GM18909 (cell line): Measurements from ENCODE around the gene OSBPL1A.
"Not testable (repeated sequence)": the region's sequence is repeated elsewhere in the genome, so short reads cannot be mapped to it uniquely, and the experiment has no call there.

Source experiments
- ATAC-seq: cut with Tn5 transposase; IDR thresholded peaks from one replicate; pipeline ENCODE4 v1.9.1; 2021; ENCODE audit warnings: mild to moderate bottlenecking; ENCODE audit not compliant: unreplicated experiment, poor library complexity

The OSBPL1A gene

DNA sequence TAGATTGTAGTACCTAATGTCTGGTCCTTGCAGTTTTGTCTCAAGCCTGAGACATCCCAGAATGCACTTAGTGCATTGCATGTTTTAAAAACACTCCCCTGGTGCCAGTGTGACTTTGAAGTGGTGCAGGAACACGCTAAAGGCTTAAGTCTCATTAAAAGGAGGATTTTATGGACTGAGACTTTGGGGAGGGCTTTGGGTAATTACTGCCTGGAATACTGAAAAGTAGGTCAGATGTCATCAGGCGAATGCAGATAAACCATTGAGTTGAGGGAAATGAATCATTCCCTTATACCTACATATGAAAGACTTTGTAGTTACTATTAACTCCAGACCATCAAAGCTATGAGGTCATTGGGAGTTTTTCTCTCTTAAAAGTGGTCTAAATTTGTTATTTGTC lies 3.0 kb upstream of the OSBPL1A start:
- ATAC-seq = no peak

DNA sequence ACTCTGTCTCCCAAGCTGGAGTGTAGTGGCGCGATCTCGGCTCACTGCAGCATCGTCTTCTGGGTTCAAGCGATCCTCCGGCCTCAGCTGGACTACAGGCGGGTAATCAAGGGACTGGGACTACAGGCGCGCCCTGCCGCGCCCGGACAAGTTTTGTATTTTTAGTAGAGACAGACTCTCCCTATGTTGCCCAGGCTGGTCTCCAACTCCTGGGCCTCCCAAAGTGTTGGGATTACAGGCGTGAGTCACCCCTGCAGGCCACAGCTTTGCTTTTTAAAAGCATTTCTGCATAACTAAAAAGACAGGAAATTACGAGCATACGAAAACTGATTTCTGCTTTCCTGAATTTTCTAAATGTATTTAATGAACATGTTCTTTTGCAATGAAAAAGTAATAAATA lies 916 bp upstream of the OSBPL1A start:
- ATAC-seq = no peak

DNA sequence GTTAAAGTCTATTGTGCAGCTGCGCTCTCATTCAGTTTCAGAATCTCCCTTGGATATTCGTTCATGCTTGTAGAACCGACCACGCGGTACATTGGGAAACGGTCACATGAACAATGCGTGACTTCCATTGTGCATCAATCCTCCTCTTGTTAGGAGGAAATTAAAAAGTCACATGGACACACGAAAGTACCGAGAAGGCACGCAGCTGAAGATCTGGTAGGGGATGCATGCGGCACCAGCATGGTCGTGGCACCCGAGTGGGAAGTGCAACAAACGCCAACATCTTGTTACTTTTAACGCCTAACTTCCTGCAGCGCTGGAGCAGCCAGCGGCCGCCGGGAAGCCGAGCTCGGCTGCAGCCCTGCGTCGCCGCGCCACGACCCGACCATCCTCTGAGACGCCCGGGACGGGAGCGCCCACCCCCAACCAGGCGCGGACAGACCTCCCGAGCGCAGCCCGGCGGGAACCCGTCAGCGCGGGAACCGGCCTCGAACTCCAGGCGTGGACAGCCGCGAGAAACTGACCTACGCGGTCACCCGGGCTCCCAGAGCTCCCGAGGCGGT lies 412 bp downstream of the OSBPL1A start:
- peak; percentile 36 for ATAC-seq

DNA sequence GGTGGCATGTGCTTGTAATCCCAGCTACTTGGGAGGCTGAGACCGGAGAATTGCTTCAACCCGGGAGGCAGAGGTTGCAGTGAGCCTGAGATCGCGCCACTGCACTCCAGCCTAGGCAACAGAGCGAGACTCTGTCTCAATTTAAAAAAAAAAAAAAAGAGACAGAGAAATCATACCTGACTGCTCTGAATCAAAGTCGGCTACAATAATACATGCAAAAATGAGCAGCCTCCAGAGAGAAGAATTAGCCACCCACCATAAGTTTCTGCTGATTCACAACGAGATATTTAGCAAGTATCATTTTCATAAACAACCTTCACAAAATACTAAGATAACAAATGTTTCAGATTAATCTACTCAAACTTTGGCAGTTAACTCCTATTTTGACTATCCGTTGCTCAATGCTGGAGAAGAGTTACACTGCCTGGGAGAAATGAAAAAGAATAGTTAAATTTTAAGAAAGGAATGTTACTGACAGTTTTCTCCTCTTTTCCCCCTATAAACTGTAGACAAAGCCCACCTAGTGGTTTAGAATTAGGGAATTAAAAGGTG lies 1.5 kb downstream of the OSBPL1A start:
- no peak for ATAC-seq

DNA sequence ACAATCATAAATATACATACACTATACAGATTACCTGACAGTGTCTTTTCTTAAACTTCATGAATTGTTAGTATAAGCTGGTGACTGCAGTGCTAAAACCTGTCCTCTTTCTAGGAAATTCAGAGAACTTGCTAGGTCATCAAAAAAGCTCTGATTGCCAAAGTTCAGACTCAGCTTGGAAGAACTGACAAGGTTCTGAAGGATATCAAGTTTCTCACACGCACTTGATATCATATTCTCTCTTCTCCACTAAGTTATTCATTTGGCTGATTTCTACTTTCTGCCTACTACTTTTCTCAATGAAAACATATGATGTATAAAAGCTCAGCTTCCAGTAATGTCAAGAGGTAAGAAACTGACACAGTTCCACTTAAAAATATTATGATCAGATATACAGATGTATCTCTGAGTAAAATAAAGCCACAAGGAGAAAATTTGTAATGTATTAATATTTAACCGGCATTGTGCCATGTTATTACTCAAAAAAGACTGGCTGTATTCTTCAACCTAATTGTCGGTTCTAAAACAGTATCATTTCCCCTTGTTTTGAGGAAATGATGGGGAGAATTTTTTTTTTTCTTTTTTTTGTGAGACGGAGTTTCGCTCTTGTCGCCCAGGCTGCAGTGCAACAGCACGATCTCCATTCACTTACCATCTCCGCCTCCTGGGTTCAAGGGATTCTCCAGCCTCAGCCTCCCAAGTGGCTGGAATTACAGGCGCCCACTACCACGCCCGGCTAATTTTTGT lies 2.4 kb downstream of the OSBPL1A start:
- ATAC-seq = no peak

DNA sequence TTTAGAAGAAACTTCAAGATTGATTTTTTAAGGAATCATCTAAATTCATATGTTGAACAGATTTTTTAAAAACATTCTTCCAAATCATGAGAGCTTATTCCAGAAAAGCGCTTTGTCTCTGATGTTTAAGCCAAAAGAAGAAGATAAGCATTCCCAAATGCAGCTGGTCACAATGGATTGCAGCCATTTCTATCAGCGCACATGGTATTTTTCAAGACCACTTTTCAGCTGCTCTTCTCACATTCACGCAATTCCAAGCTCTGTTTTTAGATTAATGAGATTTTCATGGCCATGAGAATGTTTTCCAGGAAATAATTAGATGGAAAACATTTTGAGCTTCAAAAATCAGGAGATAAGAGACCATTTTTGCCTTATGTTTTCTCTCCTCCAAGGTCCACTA lies 8.7 kb downstream of the OSBPL1A start:
- ATAC-seq = no peak

DNA sequence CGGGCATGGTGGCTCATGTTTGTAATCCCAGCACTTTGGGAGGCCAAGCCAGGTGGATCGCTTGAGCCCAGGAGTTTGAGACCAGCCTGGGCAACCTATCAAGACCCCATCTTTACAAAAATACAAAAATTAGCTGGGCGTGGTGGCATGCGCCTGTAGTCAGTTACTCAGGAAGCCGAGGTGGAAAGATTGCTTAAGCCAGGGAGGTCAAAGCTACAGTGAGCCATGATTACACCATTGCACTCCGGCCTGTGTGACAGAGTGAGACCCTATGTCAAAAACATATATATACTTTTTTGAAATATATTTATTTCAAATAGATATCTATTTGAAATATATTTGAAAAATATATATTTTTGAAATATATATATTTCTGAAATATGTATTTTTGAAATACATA lies 10.9 kb downstream of the OSBPL1A start:
- ATAC-seq = no peak

DNA sequence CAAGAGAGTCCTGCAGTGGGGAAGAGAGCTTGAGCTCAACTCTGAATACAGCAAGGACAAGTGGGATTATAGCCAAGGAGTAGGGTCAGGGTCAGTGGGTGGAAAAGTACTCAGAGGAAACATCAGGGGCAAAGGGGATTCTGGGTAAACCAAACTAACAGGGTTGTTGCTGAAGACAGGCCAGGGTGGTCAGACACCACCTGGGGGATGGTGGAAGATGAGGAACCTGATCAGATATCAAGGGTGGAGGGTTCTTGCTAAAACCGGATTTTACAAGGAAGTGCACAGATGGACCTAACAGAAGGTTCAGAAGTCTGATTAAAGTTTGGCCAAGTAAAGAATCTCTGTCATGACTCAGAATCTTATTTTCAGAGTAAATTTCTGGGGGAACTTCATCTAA lies 16.5 kb downstream of the OSBPL1A start:
- ATAC-seq = no peak

DNA sequence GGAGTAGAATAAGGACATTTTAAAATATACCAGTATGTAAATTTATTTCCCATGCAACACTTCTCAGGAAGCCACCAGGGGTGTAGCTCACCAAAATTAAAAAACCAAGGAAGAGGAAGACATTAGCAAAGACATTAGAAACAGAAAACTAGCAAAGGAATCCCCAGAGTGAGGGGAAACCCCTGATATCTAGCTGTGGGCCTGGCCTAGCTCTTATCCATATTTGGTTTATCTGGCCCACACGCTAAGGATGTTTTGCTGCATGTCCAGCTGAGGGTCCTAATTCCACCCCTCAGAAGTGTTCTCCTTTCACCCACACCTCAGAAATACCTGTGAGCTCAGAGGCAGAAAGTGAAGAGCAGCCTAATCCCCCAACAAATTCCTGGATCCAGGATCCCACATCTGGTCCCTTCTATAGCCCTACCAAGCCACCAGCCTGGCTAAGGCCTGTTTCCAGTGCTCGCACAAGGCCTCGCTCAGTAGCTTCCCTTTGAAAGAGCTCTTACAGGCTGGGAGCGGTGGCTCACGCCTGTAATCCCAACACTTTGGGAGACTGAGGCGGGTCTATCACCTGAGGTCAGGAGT lies 17.4 kb downstream of the OSBPL1A start:
- ATAC-seq = no peak

DNA sequence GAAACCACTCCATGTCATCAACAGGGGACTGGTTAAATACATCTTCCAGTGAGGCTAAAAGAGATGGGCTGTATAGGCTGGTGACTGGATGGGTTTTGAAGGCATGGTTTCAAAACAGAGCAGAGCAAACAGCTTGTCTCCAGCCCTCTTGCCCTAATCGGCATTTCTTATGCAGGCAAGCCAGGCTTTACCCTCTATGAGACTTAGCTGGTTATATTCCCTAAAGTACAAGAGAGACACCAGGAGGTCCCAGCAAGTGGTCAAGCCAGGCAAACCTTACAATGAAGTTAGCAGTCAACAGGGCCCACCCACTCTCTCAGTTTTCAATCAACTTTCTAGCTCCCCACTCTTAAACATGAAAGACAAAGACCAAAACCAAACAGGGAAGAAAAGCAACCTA lies 19.0 kb downstream of the OSBPL1A start:
- no peak for ATAC-seq

DNA sequence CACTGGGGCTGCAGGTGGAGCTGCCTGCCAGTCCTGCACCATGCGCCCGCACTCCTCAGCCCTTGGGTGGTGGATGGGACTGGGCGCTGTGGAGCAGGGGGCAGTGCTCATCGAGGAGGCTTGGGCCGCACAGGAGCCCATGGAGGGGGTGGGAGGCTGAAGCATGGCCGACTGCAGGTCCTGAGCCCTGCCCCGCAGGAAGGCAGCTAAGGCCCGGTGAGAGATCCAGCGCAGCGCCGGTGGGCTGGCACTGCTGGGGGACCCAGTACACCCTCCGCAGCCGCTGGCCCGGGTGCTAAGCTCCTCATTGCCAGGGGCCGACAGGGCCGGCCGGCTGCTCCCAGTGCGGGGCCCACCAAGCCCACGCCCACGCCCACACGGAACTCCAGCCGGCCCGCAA lies 21.1 kb downstream of the OSBPL1A start:
- ATAC-seq = not testable (repeated sequence)

DNA sequence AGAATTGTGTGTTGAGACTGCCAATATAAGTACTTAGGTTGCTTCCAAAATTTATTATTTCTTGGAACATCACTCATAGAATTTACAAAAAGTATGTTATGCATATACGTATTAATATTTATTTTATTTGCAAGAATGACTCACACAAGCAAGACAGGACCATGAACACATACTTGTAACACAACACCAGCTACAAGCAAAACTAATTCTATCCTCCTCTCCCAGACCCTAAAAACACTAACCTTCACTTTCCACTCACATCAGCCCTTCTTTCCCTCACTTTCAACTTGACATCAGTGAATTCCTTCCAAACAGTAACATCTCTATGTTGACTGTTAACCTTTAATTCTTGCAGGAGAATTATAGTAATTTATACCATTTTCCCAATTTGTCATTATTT lies 24.3 kb downstream of the OSBPL1A start:
- no peak for ATAC-seq

DNA sequence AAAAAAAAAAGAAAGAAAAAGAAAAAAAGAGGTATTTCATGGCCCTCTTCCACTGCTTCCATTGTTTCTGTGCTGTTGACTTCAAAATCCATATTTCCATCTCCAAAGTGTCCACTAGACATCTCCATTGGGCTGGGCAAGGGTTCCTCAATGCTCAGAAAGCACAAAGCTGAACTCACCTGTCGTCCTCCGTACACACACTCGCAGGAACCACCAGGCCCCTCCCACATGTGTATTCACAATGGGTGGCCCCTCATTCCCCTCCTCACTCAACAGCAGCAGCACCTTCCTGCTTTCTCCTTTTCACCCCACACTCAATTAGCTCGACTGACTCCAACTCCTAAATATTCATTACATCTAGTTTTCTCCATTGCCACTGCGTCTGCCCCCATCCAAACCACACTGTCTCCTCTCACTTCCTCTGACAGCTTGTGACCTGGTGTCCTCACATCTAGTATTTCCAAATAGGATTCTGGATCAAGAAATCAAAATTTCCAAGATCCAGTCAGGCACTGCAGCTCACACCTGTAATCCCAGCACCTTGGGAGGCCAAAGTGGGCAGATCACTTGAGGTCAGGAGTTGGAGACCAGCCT lies 25.2 kb downstream of the OSBPL1A start:
- no peak for ATAC-seq

DNA sequence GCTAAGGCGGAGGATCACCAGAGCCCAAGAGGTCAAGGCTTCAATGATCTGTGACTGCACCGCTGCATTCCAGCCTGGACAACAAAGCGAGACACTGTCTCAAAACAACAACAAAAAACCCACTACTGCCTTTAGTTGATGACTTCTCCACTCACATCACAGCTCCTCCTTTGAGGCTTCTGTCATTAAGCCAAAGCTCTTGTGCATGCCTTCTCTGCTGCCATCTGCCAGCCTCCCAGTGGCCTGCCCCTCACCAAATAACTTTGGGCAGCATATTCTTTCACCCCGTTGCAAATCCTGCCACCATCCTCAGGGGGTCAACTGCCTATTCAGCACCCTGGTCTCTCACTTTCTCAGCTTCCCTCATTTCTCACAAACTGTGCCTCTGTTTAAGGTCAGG lies 27.5 kb downstream of the OSBPL1A start:
- ATAC-seq = no peak

DNA sequence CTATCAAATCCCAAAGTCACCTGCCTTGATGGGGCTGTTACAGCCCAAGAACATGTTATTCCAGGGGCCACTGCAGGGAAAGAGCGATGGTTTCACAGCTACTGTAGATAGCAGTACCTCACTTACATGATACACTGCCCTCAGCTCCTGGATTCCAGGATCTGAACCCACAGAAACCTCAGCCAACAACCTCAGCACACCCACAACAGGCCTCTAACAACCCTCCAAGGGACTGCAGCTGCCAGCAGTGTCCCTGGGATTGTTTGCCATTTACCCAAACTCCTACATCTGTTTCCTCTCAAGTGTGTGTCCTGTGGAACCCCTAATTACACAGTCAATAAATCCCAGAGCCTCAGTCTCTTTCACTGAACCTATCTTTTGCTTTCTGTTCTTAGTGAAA lies 28.2 kb downstream of the OSBPL1A start:
- no peak for ATAC-seq

DNA sequence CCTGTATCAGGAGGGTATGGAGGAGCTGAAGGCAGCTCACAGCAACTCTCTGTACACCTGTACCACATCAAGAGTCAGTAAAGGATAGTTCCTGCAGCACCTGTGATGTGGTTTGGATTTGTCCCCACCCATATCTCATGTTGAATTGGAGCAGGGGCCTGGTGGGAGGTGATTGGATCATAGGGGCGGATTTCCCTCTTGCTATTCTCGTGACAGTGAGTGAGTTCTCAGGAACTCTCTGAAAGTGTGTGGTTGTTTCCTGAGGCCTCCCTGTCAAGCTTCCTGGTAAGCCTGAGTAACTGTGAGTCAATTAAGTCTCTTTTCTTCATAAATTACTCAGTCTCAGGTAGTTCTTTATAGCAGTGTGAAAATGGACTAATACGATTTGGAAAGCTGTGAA lies 28.9 kb downstream of the OSBPL1A start:
- ATAC-seq = no peak

DNA sequence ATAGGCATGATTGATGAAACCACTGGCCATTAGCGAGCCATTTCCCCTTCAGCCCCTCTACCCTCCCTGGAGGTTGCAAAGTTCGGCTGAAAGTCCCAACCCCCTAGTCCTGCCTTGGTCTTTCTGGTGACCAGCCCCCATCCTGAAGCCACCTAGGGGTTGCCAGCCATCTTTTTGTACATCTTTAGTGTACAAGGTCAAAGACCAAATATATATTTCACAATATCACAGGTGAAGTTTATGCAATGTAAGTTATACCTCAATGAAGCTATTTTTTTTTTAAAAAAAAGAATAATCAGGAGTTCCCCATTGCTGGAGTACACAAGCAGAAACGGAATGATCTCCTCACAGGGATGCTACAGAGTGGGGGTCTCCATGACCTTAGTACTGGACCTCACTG lies 31.3 kb downstream of the OSBPL1A start:
- no peak for ATAC-seq

DNA sequence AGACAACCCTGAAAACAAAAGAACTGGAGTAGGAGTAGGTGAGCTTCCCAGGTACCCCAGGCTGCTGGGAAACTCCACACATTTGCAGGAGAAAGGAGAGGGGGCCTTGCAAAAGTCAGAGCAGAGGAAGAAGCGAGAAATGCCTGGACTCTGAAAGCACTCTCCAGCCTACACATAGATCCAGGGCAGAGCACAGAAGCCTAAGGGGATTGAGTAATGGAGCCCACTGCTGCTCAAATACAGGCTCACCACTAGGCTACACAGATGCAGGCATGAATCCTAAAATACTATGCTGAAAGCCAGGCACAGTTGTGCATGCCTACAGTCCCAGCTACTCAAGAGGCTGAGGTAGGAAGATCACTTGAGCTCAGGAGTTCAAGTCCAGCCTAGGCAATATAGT lies 33.4 kb downstream of the OSBPL1A start:
- ATAC-seq = no peak

DNA sequence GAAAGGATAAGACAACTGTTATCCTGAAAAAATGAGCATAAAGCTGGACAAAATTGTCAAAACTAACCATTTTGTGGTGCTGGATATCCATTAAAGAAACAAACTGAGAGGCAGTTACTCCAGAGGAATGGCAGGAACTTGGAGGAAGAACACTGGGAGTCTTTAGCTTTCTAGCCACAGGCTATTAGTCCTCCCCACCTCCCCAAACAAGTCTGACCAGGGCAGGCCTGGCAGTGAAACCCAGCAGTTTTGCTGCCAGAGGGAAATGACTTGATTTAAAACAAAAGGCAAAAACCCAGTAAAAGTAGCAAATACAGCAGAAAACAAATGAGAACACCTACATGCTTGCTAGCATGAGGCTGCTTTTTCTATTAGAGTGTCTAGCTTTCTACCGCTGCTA lies 34.9 kb downstream of the OSBPL1A start:
- no peak for ATAC-seq

DNA sequence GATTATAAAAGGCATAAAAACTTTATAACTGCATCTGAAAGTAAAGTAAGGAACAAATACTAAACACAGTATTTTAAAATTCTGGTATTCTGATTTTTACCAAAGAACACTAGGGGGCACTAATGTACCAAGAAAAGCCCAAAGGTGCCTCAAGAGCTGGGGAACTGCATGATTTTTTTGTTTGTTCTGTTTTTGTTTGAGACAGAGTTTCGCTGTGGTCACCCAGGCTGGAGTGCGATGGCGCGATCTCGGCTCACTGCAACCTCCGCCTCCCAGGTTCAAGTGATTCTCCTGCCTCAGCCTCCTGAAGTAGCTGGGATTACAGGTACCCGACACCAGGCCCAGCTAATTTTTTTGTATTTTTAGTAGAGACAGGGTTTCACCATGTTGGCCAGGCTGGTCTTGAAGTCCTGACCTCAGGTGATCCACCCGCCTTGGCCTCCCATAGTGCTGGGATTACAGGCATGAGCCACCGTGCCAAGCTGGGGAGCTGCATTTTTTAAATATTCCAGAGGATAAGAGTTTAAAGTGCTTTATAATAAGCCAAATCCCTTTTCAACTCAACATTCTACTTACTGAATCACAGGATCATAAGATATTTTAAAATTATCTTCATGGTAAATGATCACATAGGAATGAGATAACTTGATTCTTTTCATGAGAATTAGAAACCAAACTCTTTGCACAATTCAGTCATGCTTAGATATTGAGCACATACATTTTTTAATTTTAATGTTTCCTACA lies 37.7 kb downstream of the OSBPL1A start:
- peak; percentile 74 for ATAC-seq

DNA sequence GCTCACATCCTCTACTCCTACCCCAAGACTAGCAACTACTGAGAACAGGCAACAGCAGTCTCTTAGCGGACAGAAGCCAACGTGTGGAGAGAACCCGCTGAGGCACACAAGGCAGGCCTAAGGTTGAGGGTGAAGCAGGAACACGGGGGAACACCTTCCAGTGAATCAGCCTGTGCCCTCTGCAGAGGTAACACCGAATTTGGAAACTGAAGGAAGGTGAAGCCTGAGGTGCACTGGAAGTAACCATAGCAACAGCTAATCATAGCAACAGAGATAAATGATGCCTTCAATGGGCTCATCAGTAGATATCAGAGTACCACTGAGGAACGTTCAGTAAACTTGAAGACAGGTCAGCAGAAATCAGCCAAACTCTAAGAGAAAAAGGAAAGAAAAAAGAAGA lies 43.3 kb downstream of the OSBPL1A start:
- ATAC-seq = no peak
